ENCODE results near the gene NARF.
A peak's percentile ranks its signal among the peaks of the same experiment; 100 is the strongest.

GRCh38 chr17:82414548-82415281, 43.8 kb upstream of the NARF start:
- TF ChIP-seq CTCF (IDR thresholded peaks at IDR 0.05) (peak; percentile 71), EZH2 (IDR thresholded peaks at IDR 0.05; ENCODE audit: borderline replicate concordance, insufficient read depth, low read depth, low read length, poor library complexity, severe bottlenecking) (no peak)
